HepG2 (cell line): ENCODE results near the gene PALM3. TPM values are rescaled to one million over a fixed set of nuclear protein-coding genes. Genes with fewer than 3 reads are reported as not detected.

Experiments used
- AKNA ChIP-seq: sonication (generic); formaldehyde crosslinking; IDR thresholded peaks from 2 replicates; pipeline ENCODE4 v1.4.0; 2020; ENCODE audit warnings: missing genetic modification reagents, borderline replicate concordance
- ARNT ChIP-seq: fragments of 450-650 bp; IDR thresholded peaks from 2 replicates; pipeline ENCODE4 v1.6.1; 2017
- CCDC6 ChIP-seq: sonication (generic); formaldehyde crosslinking; IDR thresholded peaks from 2 replicates; pipeline ENCODE4 v1.8.1; 2022; ENCODE audit warnings: mild to moderate bottlenecking, missing genetic modification reagents, moderate library complexity
- CREB1 ChIP-seq, 2 experiments: fragments of 450-650 bp in 1 of 2; IDR thresholded peaks; 2 replicates each; pipeline ENCODE4 v1.6.1; 2016 to 2017; ENCODE audit warnings: control low read depth in 1 of 2, mild to moderate bottlenecking in 1 of 2, missing compliant biosample characterization in 1 of 2, missing genetic modification characterization in 1 of 2
- HOXA3 ChIP-seq: sonication (generic); formaldehyde crosslinking; IDR thresholded peaks from 2 replicates; pipeline ENCODE4 v1.5.0; 2020; ENCODE audit warnings: missing genetic modification reagents
- IRF2 ChIP-seq: IDR thresholded peaks from 2 replicates; pipeline ENCODE4 v1.6.1; 2018; ENCODE audit warnings: missing genetic modification reagents, missing compliant biosample characterization
- MAFF ChIP-seq: IDR thresholded peaks from 2 replicates; pipeline ENCODE4 v1.6.1; 2011; ENCODE audit warnings: low read depth, low read length, improper control_type of control experiment
- MIER2 ChIP-seq: IDR thresholded peaks from 2 replicates; pipeline ENCODE4 v1.6.1; 2016; ENCODE audit warnings: missing biosample characterization, missing genetic modification reagents
- MLXIP ChIP-seq: sonication (generic); formaldehyde crosslinking; IDR thresholded peaks from 2 replicates; pipeline ENCODE4 v1.9.0; 2021; ENCODE audit warnings: missing genetic modification reagents, borderline replicate concordance
- NFYC ChIP-seq: IDR thresholded peaks from 2 replicates; pipeline ENCODE4 v1.6.1; 2016; ENCODE audit warnings: missing genetic modification reagents, missing compliant biosample characterization
- PATZ1 ChIP-seq: sonication (generic); formaldehyde crosslinking; IDR thresholded peaks from 2 replicates; pipeline ENCODE4 v1.4.0; 2020; ENCODE audit warnings: missing genetic modification reagents
- PCBP2 ChIP-seq: fragments of 200-400 bp; formaldehyde crosslinking; optimal IDR thresholded peaks from 2 replicates; pipeline ENCODE3; 2018; ENCODE audit warnings: low read length, low read depth; ENCODE audit not compliant: poor library complexity, severe bottlenecking
- SMAD3 ChIP-seq: sonication (generic); formaldehyde crosslinking; IDR thresholded peaks from 2 replicates; pipeline ENCODE4 v1.4.0; 2020; ENCODE audit warnings: missing genetic modification reagents
- TARDBP ChIP-seq: sonication (generic); formaldehyde crosslinking; IDR thresholded peaks from 2 replicates; pipeline ENCODE4 v1.8.0; 2022; ENCODE audit warnings: mild to moderate bottlenecking, missing genetic modification reagents
- THRA ChIP-seq: sonication (generic); formaldehyde crosslinking; IDR thresholded peaks from 2 replicates; pipeline ENCODE4 v1.4.0; 2020; ENCODE audit warnings: missing genetic modification reagents, borderline replicate concordance
- YEATS4 ChIP-seq: sonication (generic); formaldehyde crosslinking; IDR thresholded peaks from 2 replicates; pipeline ENCODE4 v1.4.0; 2020; ENCODE audit warnings: missing genetic modification reagents, borderline replicate concordance
- polyA plus RNA-seq, 8 experiments: library from polyadenylated mRNA; depleted of rRNA in 3 of 8; stranded (reverse) in 7 of 8; unstranded in 1 of 8; fragments of >200 nt; fragmentation: Illumina TruSeq in 4 of 8; extraction: Trizol in 4 of 8; gene quantifications; 2 replicates each; pipeline versions ENCODE4 v1.2.1 to v1.2.3, GENCODE V29; 2011 to 2016; ENCODE audit warnings: low read depth in 4 of 8, missing spikeins in 1 of 8, mixed read lengths in 1 of 8; ENCODE audit not compliant: insufficient read depth in 1 of 8
- total RNA-seq, 5 experiments: library from RNA; depleted of rRNA; stranded (reverse); fragments of >200 nt; fragmentation: Illumina TruSeq; extraction: Trizol; gene quantifications; 2 replicates each; pipeline ENCODE4 v1.2.3, GENCODE V29; 2016; ENCODE audit warnings: low read depth in 1 of 5

PALM3 gene
- total and polyA plus RNA-seq, 2 of the 13 experiments (the other 11 are each of a cell fraction or from before 2014, with no cell fraction given) = 0.79 to 2.4 TPM

- TF ChIP-seq ARNT (no peak), CREB1 (IDR thresholded peaks at IDR 0.05) (peak; percentile 74), CREB1 (CRISPR knock-in tag; IDR thresholded peaks at IDR 0.05) (peak; percentile 89), MAFF (peak; percentile 39; the same call in 1 of the 2 replicates), YEATS4 (CRISPR knock-in tag) (0 out of 2 replicates have a peak, but pooled peaks have one; percentile 21), SMAD3 (peak; percentile 79), MIER2 (CRISPR knock-in tag) (peak; percentile 51; the same call in 1 of the 2 replicates), MLXIP (CRISPR knock-in tag) (no peak), TARDBP (CRISPR knock-in tag) (0 out of 2 replicates have a peak, but pooled peaks have one; percentile 16), IRF2 (peak; percentile 90), AKNA (CRISPR knock-in tag) (no peak), NFYC (CRISPR knock-in tag) (peak; percentile 87), THRA (CRISPR knock-in tag) (peak; percentile 23; the same call in 1 of the 2 replicates), PATZ1 (CRISPR knock-in tag) (peak; percentile 70; the same call in 1 of the 2 replicates), PCBP2 (no peak), HOXA3 (CRISPR knock-in tag) (peak; percentile 76; the same call in 1 of the 2 replicates), CCDC6 (CRISPR knock-in tag) (0 out of 2 replicates have a peak, but pooled peaks have one; percentile 58)
These were observed 19.3 kb upstream of the PALM3 start (continued) for GRCh38 chr19:14080887-14081796.
